GM20431 (cell line): ENCODE data around the gene DNAAF1.

Experiments used
- in situ Hi-C: fragments of 300-500 bp; cut with MseI, MboI; formaldehyde crosslinking; loops from one replicate; pipeline ENCODE4 v1.15.0; 2020; ENCODE audit warnings: low sequenced_read_pairs; ENCODE audit not compliant: unreplicated experiment

DNAAF1 gene

DNA sequence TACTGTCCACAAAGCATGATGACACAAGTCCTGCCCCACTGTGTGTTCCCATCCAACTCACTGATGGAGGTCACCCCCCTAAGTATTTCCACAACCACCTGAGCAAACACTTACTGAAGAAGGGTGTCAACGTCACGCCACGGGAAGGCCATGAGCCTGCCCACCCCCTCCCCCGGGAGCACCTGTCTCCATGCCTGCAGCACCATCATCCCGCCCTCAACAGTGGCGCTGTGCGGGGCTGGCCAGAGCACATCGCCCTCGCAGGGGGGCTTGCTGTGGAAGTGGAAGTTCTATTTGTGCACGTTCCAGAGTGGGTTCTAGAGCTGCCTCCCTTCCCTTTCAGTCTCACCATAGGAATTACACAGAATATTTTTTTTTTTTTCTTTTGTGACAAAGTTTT is 24.1 kb upstream of the DNAAF1 start:
- in situ Hi-C loops: no loop called here

DNA sequence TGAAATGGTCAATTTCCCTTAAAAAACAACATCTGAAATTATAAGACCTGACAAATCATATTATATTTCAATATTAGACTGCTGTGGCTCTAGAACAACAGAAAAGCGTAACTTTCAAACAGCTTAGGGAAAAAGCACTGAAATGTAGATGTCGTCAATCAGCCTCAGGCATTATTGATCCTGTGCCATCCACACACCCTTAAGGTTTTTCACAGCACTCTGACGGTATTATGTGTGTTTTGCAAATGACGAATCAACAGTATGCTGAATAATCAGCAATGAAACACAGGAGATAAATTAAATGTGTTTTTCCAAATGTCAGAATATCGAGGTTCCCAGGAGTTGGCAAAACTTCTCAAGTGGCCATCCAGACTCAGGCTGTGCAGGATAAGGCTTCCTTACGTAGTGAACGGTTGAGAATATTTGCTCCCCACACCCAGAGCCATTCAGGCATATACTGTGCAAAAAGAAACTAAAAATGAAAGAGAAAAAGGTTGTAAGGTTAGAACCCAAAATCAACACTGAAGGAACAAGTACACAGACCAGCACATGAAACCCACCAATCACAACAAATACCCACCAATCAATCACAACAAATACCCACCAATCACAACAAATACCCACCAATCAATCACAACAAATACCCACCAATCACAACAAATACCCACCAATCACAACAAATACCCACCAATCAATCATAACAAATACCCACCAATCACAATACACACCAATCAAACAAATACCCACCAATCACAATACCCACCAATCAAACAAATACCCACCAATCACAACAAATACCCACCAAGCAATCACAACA is 20.6 kb upstream of the DNAAF1 start:
- in situ Hi-C loops: no loop called here

DNA sequence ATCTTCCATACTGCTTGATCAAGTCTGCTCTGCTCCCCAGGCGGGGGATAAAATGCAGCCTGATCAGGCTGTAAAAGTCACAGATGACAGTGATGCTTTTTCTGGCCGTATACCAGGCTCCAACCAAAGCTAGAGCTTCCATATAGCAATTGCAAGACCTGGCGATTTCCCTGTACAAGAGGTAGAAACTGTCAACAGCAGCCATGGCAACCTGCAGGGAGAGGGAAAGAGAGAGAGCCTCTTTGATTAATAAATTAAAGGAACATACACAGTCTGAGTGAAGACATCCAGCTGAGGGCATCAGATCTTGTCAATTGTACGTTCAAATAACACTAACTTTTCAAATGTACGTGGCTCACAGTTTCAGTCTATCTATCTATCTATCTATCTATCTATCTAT is 14.0 kb upstream of the DNAAF1 start:
- in situ Hi-C loops: no loop called here

- in situ Hi-C loops: no loop called here
These were observed 12.4 kb upstream of the DNAAF1 start for GRCh38 chr16:84132527-84133285.

DNA sequence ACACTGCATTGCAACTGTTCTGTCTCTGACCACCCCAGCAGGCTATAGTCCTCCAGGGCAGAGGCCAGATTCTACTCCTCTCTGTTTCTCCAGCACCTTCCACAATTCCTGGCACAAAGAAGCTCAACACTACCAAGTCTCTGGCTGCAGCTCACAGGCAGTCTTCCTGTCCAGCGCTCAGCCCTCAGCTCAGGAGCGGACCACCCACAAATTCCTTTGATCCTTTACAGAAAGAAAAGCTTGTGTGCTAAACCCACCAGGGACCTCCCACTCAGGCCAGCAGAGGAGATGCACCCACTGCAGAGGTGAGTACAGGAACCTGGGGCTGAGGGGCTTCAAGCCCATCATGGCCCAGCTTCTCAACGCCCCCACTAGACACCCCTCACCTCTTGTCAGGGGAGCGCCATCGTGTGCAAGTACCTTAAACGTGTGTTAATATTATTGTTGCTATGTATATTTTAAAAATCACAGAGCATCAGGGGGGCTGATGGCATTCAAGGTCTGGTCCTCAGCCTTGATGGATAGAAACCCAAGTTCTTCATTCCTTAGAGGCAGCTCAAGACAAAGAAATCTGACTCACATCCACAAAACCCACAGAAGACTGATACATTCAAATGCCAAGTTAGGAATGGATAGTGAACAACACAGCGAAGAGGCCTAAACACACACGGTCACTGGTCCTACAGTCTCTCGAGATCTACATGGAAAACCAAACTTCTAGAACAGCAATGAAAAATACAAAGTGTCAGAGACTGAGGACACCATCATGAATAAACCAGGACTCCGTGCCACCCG is 8.6 kb upstream of the DNAAF1 start:
- in situ Hi-C loops: no loop called here

DNA sequence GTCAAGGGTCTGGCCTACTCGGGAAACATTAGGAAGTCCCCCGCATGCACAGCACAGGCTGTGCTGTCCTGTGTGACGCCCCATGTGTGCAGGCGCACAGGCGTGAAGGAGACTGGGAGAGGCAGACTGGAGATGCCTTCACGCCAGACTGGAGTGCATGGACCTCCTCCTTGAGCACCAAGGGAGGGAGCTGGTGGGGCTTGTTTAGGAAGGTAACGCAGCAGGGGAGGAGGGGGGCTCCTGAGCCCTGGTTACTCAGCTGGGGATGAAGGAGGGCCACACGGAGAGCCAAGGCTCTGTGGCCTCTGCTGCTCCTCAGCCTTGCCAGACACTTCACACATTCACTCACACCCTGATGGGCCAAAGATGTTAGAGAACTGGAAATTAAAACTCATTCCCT is 7.8 kb upstream of the DNAAF1 start:
- in situ Hi-C loops: no loop called here

DNA sequence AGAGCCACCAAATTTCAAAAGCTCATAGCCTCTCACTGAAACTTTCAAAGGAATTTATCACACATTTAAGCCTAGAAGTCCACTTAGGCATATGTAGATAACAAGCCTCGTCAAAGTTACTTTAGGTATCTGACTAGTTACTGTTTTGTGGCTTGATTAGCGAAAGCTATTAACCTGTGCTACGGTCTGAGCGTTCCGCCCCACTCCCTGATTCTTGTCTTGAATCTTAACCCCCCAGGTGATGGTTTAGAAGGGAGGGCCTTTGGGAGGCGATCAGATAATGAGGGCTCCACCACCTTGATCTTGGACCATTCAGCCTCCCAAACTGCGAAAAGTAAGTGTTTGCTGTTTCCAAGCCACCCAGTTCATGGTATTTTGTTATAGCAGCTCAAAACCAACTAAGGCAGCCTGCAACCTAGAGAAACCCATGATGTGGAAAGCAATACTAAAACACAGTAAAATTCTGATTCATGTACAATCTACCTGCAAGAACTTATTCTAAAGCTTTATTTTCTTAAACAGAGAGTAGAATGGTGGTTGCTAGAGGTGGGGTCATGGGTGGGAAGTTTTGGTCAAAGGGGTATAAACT is 7.2 kb upstream of the DNAAF1 start:
- in situ Hi-C loops: no loop called here

- in situ Hi-C loops: no loop called here
These were observed 6.6 kb upstream of the DNAAF1 start for GRCh38 chr16:84138500-84138823.

GRCh38 chr16:84138824-84139627 is 6.1 kb upstream of the DNAAF1 start:
- in situ Hi-C loops: no loop called here

DNA sequence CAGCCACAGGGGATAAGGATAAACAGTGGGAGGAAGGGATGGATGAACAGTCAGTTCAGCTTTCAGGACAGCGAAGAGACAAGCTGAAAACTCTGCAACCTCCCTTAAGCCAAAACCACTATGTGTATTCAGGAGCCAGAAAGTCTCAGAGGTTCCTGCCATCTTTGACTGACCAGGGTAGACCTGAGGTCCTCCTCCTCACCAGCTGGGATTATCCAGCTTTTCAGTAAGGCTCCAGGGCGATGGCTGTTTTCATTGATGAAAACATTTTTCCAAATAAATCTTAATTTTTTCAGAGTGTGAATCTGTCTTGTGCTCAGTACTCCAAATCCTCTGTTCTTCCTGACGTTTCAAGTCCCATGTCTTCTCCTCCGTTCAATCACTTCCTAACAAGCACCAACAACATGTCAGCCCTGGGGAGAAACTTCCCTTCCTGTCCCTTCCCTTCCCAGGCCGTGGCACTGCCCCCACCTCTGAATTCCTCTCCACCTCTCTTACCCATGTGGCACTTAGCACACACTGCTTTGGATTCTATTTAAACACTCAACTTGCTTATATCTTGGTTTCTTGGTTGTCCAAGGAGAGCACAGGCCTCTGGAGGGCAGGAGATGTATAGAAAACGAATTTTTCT is 5.4 kb upstream of the DNAAF1 start:
- in situ Hi-C loops: no loop called here

- in situ Hi-C loops: no loop called here
These were observed 3.9 kb upstream of the DNAAF1 start for GRCh38 chr16:84141143-84141670.

- in situ Hi-C loops: no loop called here
These were observed 2.0 kb upstream of the DNAAF1 start for GRCh38 chr16:84143081-84143480.

DNA sequence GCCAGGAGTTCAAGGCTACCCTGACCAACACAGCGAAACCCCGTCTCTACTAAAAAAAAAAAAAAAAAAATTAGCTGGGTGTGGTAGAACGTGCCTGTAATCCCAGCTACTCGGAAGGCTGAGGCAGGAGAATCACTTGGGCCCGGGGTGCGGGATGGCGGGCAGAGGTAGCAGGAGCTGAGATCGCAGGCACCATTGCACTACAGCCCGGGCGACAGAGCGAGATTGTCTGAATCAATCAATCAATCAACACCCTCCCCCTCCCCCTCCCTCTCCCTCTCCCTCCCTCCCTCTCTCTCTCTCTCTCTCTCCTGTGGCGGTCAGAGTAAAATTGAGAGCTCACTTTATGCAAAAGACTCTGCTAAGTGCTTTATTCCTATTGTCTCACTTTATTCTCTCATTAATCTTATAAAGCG is 1.3 kb upstream of the DNAAF1 start:
- in situ Hi-C loops: no loop called here

GRCh38 chr16:84144209-84144858 is 774 bp upstream of the DNAAF1 start:
- in situ Hi-C loops: no loop called here

DNA sequence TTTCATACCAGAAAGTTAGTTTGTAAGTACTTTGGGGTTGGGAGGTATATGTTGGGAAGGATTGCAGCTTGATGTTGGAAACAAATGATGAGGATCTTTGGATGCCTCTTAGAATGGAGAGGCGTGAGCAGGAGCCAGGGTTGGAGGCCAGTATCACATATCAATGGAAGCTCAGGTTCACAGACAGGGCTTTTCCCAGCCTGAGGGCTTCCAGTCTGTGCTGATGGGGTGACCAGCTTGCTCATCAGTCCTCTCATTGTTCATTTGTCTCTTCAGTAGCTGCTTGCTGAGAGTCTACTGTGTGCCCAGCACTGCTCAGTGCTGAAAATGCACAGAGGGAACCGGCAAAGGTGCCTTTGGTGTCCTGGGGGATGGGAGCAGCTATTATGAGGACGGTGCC is 5.8 kb downstream of the DNAAF1 start:
- in situ Hi-C loops: no loop called here

- in situ Hi-C loops: no loop called here
These were observed 8.6 kb downstream of the DNAAF1 start for GRCh38 chr16:84153660-84154214.

DNA sequence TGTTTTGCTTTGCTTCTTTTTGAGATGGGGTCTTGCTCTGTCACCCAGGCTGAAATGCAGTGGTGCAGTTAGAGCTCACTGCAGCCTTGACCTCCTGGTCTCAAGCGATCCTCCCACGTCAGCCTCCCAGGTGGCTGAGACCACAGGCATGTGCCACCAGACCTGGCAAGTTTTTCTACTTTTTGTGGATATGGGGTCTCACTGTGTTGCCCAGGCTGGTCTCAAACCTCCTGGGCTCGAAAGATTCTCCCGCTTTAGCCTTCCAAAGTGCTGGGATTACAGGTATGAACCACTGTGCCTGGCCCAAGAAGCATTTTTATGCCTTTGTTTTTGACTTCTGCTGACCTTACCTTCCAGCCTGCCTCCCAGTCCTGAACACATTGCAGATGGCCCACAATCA is 10.1 kb downstream of the DNAAF1 start:
- in situ Hi-C loops: no loop called here

- in situ Hi-C loops: no loop called here
These were observed 10.7 kb downstream of the DNAAF1 start for GRCh38 chr16:84155771-84156170.
